BLaER1 (cell line): ENCODE data around the gene POLR1E.

Experiments used
- H3K27ac ChIP-seq: shearing (Covaris generic); formaldehyde crosslinking; 2 replicates; pipeline ENCODE4 v1.8.1; 2022
- H3K27me3 ChIP-seq: shearing (Covaris generic); formaldehyde crosslinking; 2 replicates; pipeline ENCODE4 v1.8.1; 2022
- H3K36me3 ChIP-seq: shearing (Covaris generic); formaldehyde crosslinking; 2 replicates; pipeline ENCODE4 v1.8.1; 2022
- H3K4me1 ChIP-seq: shearing (Covaris generic); formaldehyde crosslinking; 2 replicates; pipeline ENCODE4 v1.8.1; 2022
- H3K4me2 ChIP-seq: shearing (Covaris generic); formaldehyde crosslinking; 2 replicates; pipeline ENCODE4 v1.8.1; 2022
- H3K4me3 ChIP-seq: shearing (Covaris generic); formaldehyde crosslinking; 2 replicates; pipeline ENCODE4 v1.8.1; 2022
- H3K9ac ChIP-seq: shearing (Covaris generic); formaldehyde crosslinking; 2 replicates; pipeline ENCODE4 v1.8.1; 2022
- H3K9me3 ChIP-seq: shearing (Covaris generic); formaldehyde crosslinking; 2 replicates; pipeline ENCODE4 v1.8.1; 2022
- H4K20me1 ChIP-seq: shearing (Covaris generic); formaldehyde crosslinking; 2 replicates; pipeline ENCODE4 v1.8.1; 2022
- Cebpa-rat ChIP-seq: shearing (Covaris generic); IDR thresholded peaks from 2 replicates; pipeline ENCODE4 v1.8.1; 2022

The POLR1E gene

DNA sequence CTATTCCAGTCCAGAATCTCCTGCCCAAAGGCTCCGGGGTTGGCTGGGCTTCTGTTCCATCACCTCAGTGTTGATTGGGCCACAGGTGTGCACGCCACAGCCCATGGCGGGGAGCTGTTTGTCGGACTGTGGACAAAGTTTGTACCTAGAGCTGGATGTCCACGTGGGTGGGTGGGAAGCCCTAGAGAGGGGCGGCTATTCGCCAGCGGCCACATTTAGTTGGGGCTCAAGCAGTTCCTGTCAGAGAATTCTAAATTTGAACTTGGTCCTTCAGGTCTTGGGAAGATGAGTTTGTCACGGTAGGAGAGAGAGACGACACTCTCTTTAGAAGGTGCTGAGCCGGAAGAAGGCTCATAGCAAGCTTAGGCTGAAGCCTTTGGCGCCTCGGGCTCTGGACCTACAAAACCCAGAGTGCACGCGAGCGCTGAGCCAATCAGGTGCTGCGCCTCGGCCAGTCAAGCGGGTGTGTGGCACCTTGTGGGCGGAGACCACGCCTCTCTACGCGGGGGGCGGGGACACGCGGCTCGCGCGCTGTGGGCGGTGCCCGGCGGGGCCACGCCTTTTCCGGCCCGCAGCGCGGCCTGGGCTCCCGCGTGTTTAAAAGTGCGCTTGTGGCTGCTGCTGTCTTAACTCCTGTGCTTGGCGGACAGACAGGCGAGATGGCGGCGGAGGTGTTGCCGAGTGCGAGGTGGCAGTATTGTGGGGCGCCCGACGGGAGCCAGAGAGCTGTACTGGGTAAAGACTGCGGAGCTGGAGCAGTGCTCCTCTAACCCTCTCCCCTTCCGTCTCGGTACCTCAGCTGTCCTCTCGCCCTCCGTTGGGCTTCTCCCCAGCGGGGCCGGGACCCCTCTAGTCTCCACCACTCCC, at the start of gene POLR1E:
TSS of gene POLR1E (plus strand) at position 560 of the 867 bp plus-strand sequence. CDS start at position 660, 100 bp downstream.
- Histone ChIP-seq H3K9ac (peak within 1 kb of the TSS; percentile 85), H3K27ac (peak within 1 kb of the TSS; percentile 83), H3K4me3 (peak within 1 kb of the TSS; percentile 84), H3K36me3 (peaks cover 36% of the 10 kb centered on the region), H4K20me1 (peaks cover 23% of the 10 kb centered on the region; the same call in 1 of the 2 replicates), H3K27me3 (no peaks in the 10 kb centered on the region), H3K9me3 (no peaks in the 10 kb centered on the region), H3K4me1 (peaks cover 46% of the 10 kb centered on the region), H3K4me2 (peak within 1 kb of the TSS; percentile 96)
- no peak for TF ChIP-seq Cebpa-rat

DNA sequence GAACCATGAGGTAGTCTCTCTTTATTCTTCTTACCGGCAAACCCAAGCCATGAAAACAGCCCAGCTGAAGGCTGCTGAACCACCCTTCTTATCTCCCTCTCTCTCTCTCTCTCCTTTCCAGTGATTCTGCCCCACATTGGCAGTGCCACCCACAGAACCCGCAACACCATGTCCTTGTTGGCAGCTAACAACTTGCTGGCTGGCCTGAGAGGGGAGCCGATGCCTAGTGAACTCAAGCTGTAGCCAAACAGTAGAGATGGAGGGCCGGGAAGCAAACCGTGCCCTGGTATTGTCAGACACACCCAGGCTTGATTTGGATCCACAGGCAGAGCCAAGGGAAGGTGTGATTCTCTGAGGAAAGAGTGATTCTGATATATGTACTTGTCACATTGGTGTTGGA, 49.2 kb upstream of the POLR1E start:
- peaks cover 86% of the 10 kb centered on the region for H4K20me1 ChIP-seq
- no peak overlapping the region for H3K9ac ChIP-seq
- H3K4me3 ChIP-seq = no peak overlapping the region
- H3K4me1 ChIP-seq = peaks cover 20% of the 10 kb centered on the region
- H3K9me3 ChIP-seq = no peaks in the 10 kb centered on the region
- no peak for TF ChIP-seq Cebpa-rat
- no peak overlapping the region for H3K27ac ChIP-seq
- no peak overlapping the region for H3K4me2 ChIP-seq
- peaks cover 93% of the 10 kb centered on the region for H3K36me3 ChIP-seq
- no peaks in the 10 kb centered on the region for H3K27me3 ChIP-seq

DNA sequence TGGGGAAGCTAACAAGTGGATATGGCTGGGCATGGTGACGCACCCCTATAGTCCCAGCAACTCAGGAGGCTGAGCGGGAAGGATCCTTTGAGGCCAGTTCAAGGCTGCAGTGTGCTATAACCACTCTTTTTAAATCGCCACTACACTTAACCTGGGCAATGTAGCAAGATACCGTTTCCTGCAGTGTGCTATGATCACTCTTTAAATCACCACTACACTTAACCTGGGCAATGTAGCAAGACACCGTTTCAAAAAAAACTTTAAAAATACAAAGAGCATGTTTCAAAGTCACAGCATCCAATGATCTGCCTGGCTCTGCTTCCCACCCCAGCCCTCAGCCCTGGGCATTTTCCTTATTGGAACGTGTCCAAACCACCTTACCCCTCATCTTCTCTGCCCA, 48.7 kb upstream of the POLR1E start:
- no peaks in the 10 kb centered on the region for H3K27me3 ChIP-seq
- no peak for TF ChIP-seq Cebpa-rat
- no peak overlapping the region for H3K27ac ChIP-seq
- peaks cover 89% of the 10 kb centered on the region for H4K20me1 ChIP-seq
- no peak overlapping the region for H3K9ac ChIP-seq
- no peak overlapping the region for H3K4me2 ChIP-seq
- H3K36me3 ChIP-seq = peaks cover 94% of the 10 kb centered on the region
- H3K9me3 ChIP-seq = no peaks in the 10 kb centered on the region
- peaks cover 15% of the 10 kb centered on the region for H3K4me1 ChIP-seq
- no peak overlapping the region for H3K4me3 ChIP-seq

GRCh38 chr9:37437621-37438020, 48.1 kb upstream of the POLR1E start:
- H3K36me3 ChIP-seq = peaks cover 94% of the 10 kb centered on the region
- no peak for TF ChIP-seq Cebpa-rat
- peaks cover 89% of the 10 kb centered on the region for H4K20me1 ChIP-seq

DNA sequence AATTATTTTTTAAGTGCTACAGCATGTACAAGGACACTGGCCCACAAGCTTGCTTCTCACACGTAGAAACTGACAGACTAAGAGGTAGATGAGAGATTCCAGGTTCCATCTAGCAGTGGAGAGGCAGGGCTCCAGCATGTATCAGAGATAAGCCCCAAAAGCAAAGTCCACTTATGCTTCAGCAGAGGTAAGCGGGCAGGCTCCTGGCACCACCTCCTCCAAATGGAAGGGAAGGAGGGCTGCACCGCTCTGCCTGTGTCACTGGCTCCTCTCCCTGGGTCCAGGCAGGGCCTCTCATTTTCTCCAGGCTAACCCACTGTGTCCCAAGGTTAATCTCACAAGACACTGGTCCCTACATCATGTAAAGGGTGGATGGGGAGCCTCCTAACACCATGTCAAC, 47.4 kb upstream of the POLR1E start:
- H3K27me3 ChIP-seq = no peaks in the 10 kb centered on the region
- H4K20me1 ChIP-seq = peaks cover 89% of the 10 kb centered on the region
- H3K9me3 ChIP-seq = no peaks in the 10 kb centered on the region
- peaks cover 2% of the 10 kb centered on the region for H3K4me1 ChIP-seq
- TF ChIP-seq Cebpa-rat = no peak
- no peak overlapping the region for H3K4me2 ChIP-seq
- no peak overlapping the region for H3K27ac ChIP-seq
- peaks cover 98% of the 10 kb centered on the region for H3K36me3 ChIP-seq
- H3K9ac ChIP-seq = no peak overlapping the region
- no peak overlapping the region for H3K4me3 ChIP-seq

More at GRCh38 chr9:37437621-37438020, 48.1 kb upstream of the POLR1E start:
- no peak overlapping the region for H3K27ac ChIP-seq
- no peak overlapping the region for H3K9ac ChIP-seq
- H3K4me3 ChIP-seq = no peak overlapping the region
- no peaks in the 10 kb centered on the region for H3K9me3 ChIP-seq
- peaks cover 9% of the 10 kb centered on the region for H3K4me1 ChIP-seq
- no peak overlapping the region for H3K4me2 ChIP-seq
- no peaks in the 10 kb centered on the region for H3K27me3 ChIP-seq

- Histone ChIP-seq H3K4me3 (no peak overlapping the region), H4K20me1 (peaks cover 100% of the 10 kb centered on the region), H3K36me3 (peaks cover 91% of the 10 kb centered on the region), H3K27ac (no peak overlapping the region), H3K27me3 (no peaks in the 10 kb centered on the region), H3K4me2 (no peak overlapping the region), H3K9me3 (no peaks in the 10 kb centered on the region), H3K9ac (no peak overlapping the region), H3K4me1 (no peaks in the 10 kb centered on the region)
- TF ChIP-seq Cebpa-rat = no peak
Observed at GRCh38 chr9:37441776-37442370, 43.9 kb upstream of the POLR1E start.

DNA sequence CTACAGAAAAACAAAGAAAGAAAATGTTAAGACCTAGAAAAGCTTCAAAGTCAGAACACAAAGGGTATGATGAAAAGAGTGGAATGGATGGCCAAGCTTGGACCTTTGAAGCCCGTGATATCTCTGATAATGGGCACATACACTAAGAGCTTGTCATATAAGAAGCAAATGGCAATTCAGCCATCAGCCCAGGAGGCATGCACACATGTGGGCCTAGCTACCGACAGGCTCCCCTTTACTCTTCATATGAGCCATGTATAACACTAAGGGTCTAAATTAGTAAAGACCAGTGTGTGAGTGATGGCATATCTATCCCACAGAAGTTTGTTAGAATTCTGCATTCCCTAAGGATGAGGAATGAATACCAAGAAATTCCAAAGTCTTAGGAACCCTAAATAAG, 43.2 kb upstream of the POLR1E start:
- Histone ChIP-seq H3K36me3 (peaks cover 91% of the 10 kb centered on the region), H3K9ac (no peak overlapping the region), H4K20me1 (peaks cover 100% of the 10 kb centered on the region), H3K4me3 (no peak overlapping the region), H3K4me1 (no peaks in the 10 kb centered on the region), H3K27ac (no peak overlapping the region), H3K9me3 (no peaks in the 10 kb centered on the region), H3K27me3 (no peaks in the 10 kb centered on the region), H3K4me2 (no peak overlapping the region)
- no peak for TF ChIP-seq Cebpa-rat

DNA sequence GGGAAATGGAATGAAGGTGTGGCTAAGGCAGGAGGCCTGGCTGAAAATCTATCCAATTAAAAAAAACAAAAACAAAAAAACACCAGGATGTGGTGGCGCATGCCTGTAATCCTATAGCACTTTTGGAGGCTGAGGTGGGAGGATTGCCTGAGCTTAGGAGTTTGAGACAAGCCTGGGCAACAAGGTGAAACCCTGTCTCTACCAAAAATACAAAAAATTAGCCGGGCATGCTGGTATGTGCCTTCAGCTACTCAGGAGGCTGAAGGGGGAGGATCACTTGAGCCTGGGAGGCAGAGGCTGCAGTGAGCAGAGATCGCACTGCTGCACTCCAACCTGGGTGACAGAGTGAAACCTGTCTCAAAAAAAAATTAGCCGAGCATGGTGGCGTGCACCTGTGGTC, 42.2 kb upstream of the POLR1E start:
- Histone ChIP-seq H3K4me1 (no peaks in the 10 kb centered on the region), H3K9ac (no peak overlapping the region), H3K4me3 (no peak overlapping the region), H3K36me3 (peaks cover 90% of the 10 kb centered on the region), H3K27me3 (no peaks in the 10 kb centered on the region), H3K4me2 (no peak overlapping the region), H3K9me3 (no peaks in the 10 kb centered on the region), H4K20me1 (peaks cover 100% of the 10 kb centered on the region), H3K27ac (no peak overlapping the region)
- no peak for TF ChIP-seq Cebpa-rat

DNA sequence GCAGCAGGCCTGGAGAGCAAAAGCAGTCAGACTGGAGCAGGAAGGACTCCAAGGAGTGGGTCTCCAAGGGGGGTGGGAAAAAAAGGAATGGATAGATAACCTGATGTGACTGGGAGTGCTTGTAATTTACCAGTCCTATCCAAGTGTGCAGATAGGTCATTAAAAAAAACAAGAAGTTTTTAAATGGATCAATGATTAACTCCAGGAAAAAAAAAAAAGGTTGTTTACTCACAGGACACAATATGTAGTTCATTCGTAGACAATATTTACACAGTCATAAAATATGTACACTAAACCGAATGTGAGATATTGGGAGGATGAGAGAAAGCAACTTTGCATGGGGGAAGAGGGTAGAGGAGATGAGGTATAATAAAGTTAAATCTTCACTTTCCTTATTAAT, 40.9 kb upstream of the POLR1E start:
- H3K36me3 ChIP-seq = peaks cover 90% of the 10 kb centered on the region

DNA sequence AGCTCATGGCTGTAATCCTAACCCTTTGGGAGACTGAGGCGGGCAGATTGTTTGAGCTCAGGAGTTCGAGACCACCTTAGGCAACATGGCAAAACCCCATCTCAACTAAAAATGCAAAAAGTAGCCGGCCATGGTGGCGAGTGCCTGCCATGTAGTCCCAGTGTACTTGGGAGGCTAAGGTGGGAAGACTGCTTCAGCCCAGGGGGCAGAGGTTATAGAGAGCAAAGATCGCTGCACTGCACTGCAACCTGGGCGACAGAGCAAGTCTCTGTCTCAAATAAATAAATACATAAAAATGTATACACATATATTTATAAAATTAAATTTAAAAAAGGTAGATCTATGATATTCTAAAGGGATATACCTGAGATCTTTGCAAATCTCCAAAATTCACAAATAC, 39.9 kb upstream of the POLR1E start:
- Histone ChIP-seq H3K9ac (no peak overlapping the region), H3K4me3 (no peak overlapping the region), H3K27me3 (no peaks in the 10 kb centered on the region), H3K27ac (no peak overlapping the region), H3K9me3 (no peaks in the 10 kb centered on the region), H3K4me2 (no peak overlapping the region), H3K36me3 (peaks cover 90% of the 10 kb centered on the region), H4K20me1 (peaks cover 99% of the 10 kb centered on the region), H3K4me1 (no peaks in the 10 kb centered on the region)
- no peak for TF ChIP-seq Cebpa-rat

More for the DNA sequence above, 40.9 kb upstream of the POLR1E start:
- H3K4me3 ChIP-seq = no peak overlapping the region
- no peak overlapping the region for H3K4me2 ChIP-seq
- H3K4me1 ChIP-seq = no peaks in the 10 kb centered on the region
- TF ChIP-seq Cebpa-rat = no peak
- H3K9me3 ChIP-seq = no peaks in the 10 kb centered on the region
- H4K20me1 ChIP-seq = peaks cover 100% of the 10 kb centered on the region
- no peak overlapping the region for H3K9ac ChIP-seq
- H3K27ac ChIP-seq = no peak overlapping the region
- no peaks in the 10 kb centered on the region for H3K27me3 ChIP-seq
